H1 (cell line): Measurements from ENCODE around the gene ADSS1. TPM values are rescaled to one million over a fixed set of nuclear protein-coding genes. Genes with fewer than 3 reads are reported as not detected.
A peak's percentile ranks its signal among the peaks of the same experiment; 100 is the strongest.

Experiments
- CTCF ChIA-PET: fragments of 300-600 bp; sonication (Branson Sonifier 250); formaldehyde crosslinking; loops from one replicate; lab custom pipeline; 2021; ENCODE audit not compliant: partially characterized antibody; lab: Charles Lee
- POLR2A ChIA-PET: fragments of 300-600 bp; sonication (Branson Sonifier 250); formaldehyde crosslinking; loops from one replicate; lab custom pipeline; 2021; ENCODE audit warnings: inconsistent platforms; ENCODE audit not compliant: partially characterized antibody; lab: Charles Lee
- DNase-seq, 2 experiments: peaks; one replicate each; pipeline versions ENCODE4 v3.0.0 to v3.0.0-alpha.2; 2010 to 2022; ENCODE audit warnings: low spot score in 2 of 2, low read depth in 1 of 2, mixed read lengths in 1 of 2
- FAIRE-seq: peaks from 2 replicates; lab custom pipeline; 2011; peaks lifted over from hg19 to GRCh38; lab: Jason Lieb, UNC
- H2AFZ ChIP-seq: 2 replicates; pipeline ENCODE4 v1.8.1; 2012; ENCODE audit warnings: low read length, inconsistent platforms
- H2AK5ac ChIP-seq: 2 replicates; pipeline ENCODE4 v1.6.1; 2013; ENCODE audit warnings: low read depth, low read length
- H2BK120ac ChIP-seq: replicated peaks from 2 replicates; pipeline ENCODE3; 2013; ENCODE audit warnings: low read depth, low read length, inconsistent platforms
- H2BK12ac ChIP-seq: 2 replicates; pipeline ENCODE4 v1.6.1; 2013; ENCODE audit warnings: low read depth, low read length
- H2BK15ac ChIP-seq: 2 replicates; pipeline ENCODE4 v1.6.1; 2013; ENCODE audit warnings: low read length
- H2BK20ac ChIP-seq: 2 replicates; pipeline ENCODE4 v1.6.1; 2013; ENCODE audit warnings: low read length
- H2BK5ac ChIP-seq: 2 replicates; pipeline ENCODE4 v1.6.1; 2013; ENCODE audit warnings: low read depth, low read length
- H3K14ac ChIP-seq: 2 replicates; pipeline ENCODE4 v1.6.1; 2013; ENCODE audit warnings: inconsistent platforms; ENCODE audit not compliant: insufficient read length
- H3K18ac ChIP-seq: 2 replicates; pipeline ENCODE4 v1.6.1; 2013; ENCODE audit warnings: low read length; ENCODE audit errors: extremely low read depth
- H3K23ac ChIP-seq: 2 replicates; pipeline ENCODE4 v1.6.1; 2013; ENCODE audit warnings: inconsistent platforms; ENCODE audit not compliant: insufficient read length
- H3K23me2 ChIP-seq: 2 replicates; pipeline ENCODE4 v1.6.1; 2013; ENCODE audit warnings: low read depth, low read length
- H3K27ac ChIP-seq: 2 replicates; pipeline ENCODE4 v1.6.1; 2011; ENCODE audit warnings: low read depth, low read length, inconsistent platforms
- H3K27me3 ChIP-seq, 4 experiments: replicated peaks in 1 of 4; 1 replicate in 1 of 4; 2 replicates in 3 of 4; pipeline versions ENCODE4 v1.6.1 to v1.8.1; 2011 to 2013; ENCODE audit warnings: low read length in 3 of 4, mild to moderate bottlenecking in 3 of 4, inconsistent platforms in 2 of 4, mixed read lengths in 2 of 4, moderate library complexity in 1 of 4; ENCODE audit not compliant: control insufficient read depth in 3 of 4, insufficient read depth in 3 of 4; ENCODE audit errors: extremely low read depth in 1 of 4
- H3K36me3 ChIP-seq, 4 experiments: 2 replicates each; pipeline versions ENCODE4 v1.6.1 to v1.8.1; 2011 to 2013; ENCODE audit warnings: mild to moderate bottlenecking in 4 of 4, low read length in 3 of 4, moderate library complexity in 2 of 4, control low read depth in 1 of 4, inconsistent platforms in 1 of 4; ENCODE audit not compliant: insufficient read depth in 4 of 4, control insufficient read depth in 2 of 4
- H3K4ac ChIP-seq: replicated peaks from 2 replicates; pipeline ENCODE3; 2013; ENCODE audit warnings: low read length, low read depth, mixed read lengths, inconsistent platforms; ENCODE audit not compliant: insufficient read length
- H3K4me1 ChIP-seq, 4 experiments: replicated peaks in 1 of 4; 1 replicate in 1 of 4; 2 replicates in 3 of 4; pipeline versions ENCODE4 v1.6.1 to v1.8.1; 2011 to 2013; ENCODE audit warnings: low read length in 3 of 4, inconsistent platforms in 2 of 4, mixed read lengths in 1 of 4; ENCODE audit not compliant: insufficient read depth in 4 of 4, control insufficient read depth in 3 of 4
- H3K4me2 ChIP-seq, 2 experiments: 2 replicates each; pipeline versions ENCODE4 v1.6.1 to v1.8.1; 2011 to 2013; ENCODE audit warnings: low read depth in 2 of 2, low read length in 2 of 2, control low read depth in 1 of 2, inconsistent platforms in 1 of 2, mild to moderate bottlenecking in 1 of 2; ENCODE audit not compliant: insufficient read depth in 1 of 2
- H3K4me3 ChIP-seq, 4 experiments: fragments of 200-600, 300-600 bp in 1 of 4; sonication (generic), shearing (Covaris generic), sonication (Bioruptor Twin) in 1 of 4; 2 replicates each; pipeline versions ENCODE4 v1.5.1 to v1.8.1; 2011 to 2016; ENCODE audit warnings: low read length in 4 of 4, low read depth in 3 of 4, control low read depth in 2 of 4, inconsistent platforms in 2 of 4, mild to moderate bottlenecking in 2 of 4, mixed read lengths in 1 of 4, moderate library complexity in 1 of 4; ENCODE audit not compliant: insufficient read depth in 2 of 4; ENCODE audit errors: extremely low read depth in 1 of 4
- H3K56ac ChIP-seq: replicated peaks from 2 replicates; pipeline ENCODE3; 2013; ENCODE audit warnings: low read depth, mild to moderate bottlenecking, mixed read lengths, low read length, inconsistent platforms; ENCODE audit not compliant: insufficient read length
- H3K79me1 ChIP-seq: 2 replicates; pipeline ENCODE4 v1.6.1; 2013; ENCODE audit warnings: low read depth, low read length, control low read depth
- H3K79me2 ChIP-seq, 2 experiments: 2 replicates each; pipeline versions ENCODE4 v1.6.1 to v1.8.1; 2012 to 2013; ENCODE audit warnings: low read length in 2 of 2, mild to moderate bottlenecking in 2 of 2, inconsistent platforms in 1 of 2; ENCODE audit not compliant: insufficient read depth in 2 of 2, control insufficient read depth in 1 of 2
- H3K9ac ChIP-seq, 4 experiments: replicated peaks in 1 of 4; 1 replicate in 1 of 4; 2 replicates in 3 of 4; pipeline versions ENCODE4 v1.6.1 to v1.8.1; 2011 to 2013; ENCODE audit warnings: low read depth in 3 of 4, low read length in 3 of 4, control low read depth in 2 of 4, mild to moderate bottlenecking in 2 of 4, moderate library complexity in 2 of 4, inconsistent platforms in 1 of 4; ENCODE audit errors: extremely low read depth in 1 of 4
- H3K9me3 ChIP-seq, 2 experiments: 2 replicates each; pipeline versions ENCODE4 v1.6.1 to v1.8.1; 2012 to 2013; ENCODE audit warnings: mild to moderate bottlenecking in 2 of 2, moderate library complexity in 2 of 2, control low read depth in 1 of 2, inconsistent platforms in 1 of 2, low read depth in 1 of 2, low read length in 1 of 2, mixed read lengths in 1 of 2; ENCODE audit not compliant: insufficient read depth in 2 of 2
- H4K20me1 ChIP-seq, 2 experiments: replicated peaks in 1 of 2; 2 replicates each; pipeline versions ENCODE3 to v1.8.1; 2011 to 2013; ENCODE audit warnings: inconsistent platforms in 2 of 2, low read length in 2 of 2, mild to moderate bottlenecking in 1 of 2; ENCODE audit not compliant: insufficient read depth in 2 of 2, control insufficient read depth in 1 of 2
- H4K5ac ChIP-seq: 2 replicates; pipeline ENCODE4 v1.6.1; 2013; ENCODE audit warnings: low read length, low read depth, mixed read lengths, inconsistent platforms; ENCODE audit not compliant: insufficient read length
- H4K8ac ChIP-seq: 2 replicates; pipeline ENCODE4 v1.8.0; 2013; ENCODE audit warnings: mild to moderate bottlenecking, moderate library complexity, low read length, inconsistent platforms; ENCODE audit not compliant: insufficient read depth; ENCODE audit errors: extremely low read depth
- H4K91ac ChIP-seq: replicated peaks from 2 replicates; pipeline ENCODE3; 2013; ENCODE audit warnings: low read length, mixed read lengths, inconsistent platforms; ENCODE audit not compliant: insufficient read length
- EGR1 ChIP-seq: IDR thresholded peaks from 2 replicates; pipeline ENCODE4 v1.6.1; 2011; ENCODE audit warnings: low read depth, low read length, borderline replicate concordance
- GABPA ChIP-seq: IDR thresholded peaks from 2 replicates; pipeline ENCODE4 v1.6.1; 2011; ENCODE audit warnings: mild to moderate bottlenecking, low read length, moderate library complexity, borderline replicate concordance; ENCODE audit not compliant: insufficient read depth
- GTF2F1 ChIP-seq: IDR thresholded peaks from 2 replicates; pipeline ENCODE4 v1.6.1; 2012; ENCODE audit warnings: low read depth, low read length, improper control_type of control experiment, borderline replicate concordance
- JUND ChIP-seq: IDR thresholded peaks from 2 replicates; pipeline ENCODE4 v1.6.1; 2011; ENCODE audit warnings: mild to moderate bottlenecking, improper control_type of control experiment, low read length
- NANOG ChIP-seq: IDR thresholded peaks from 2 replicates; pipeline ENCODE4 v1.6.1; 2011; ENCODE audit warnings: low read length, low read depth, mild to moderate bottlenecking, inconsistent platforms; ENCODE audit not compliant: insufficient read depth, poor library complexity, severe bottlenecking
- RNF2 ChIP-seq: fragments of 200-900, 300-1000 bp; sonication (generic); IDR thresholded peaks from 2 replicates; pipeline ENCODE4 v1.7.1; 2016; ENCODE audit warnings: borderline replicate concordance, low read depth, mild to moderate bottlenecking, antibody characterized with exemption, low read length; ENCODE audit not compliant: poor library complexity, severe bottlenecking; ENCODE audit errors: missing control alignments
- SIN3A ChIP-seq, 2 experiments: IDR thresholded peaks in 1 of 2; conservative IDR thresholded peaks in 1 of 2; 2 replicates each; pipeline ENCODE4 v1.6.1; 2011 to 2012; ENCODE audit warnings: low read length in 2 of 2, improper control_type of control experiment in 1 of 2, low read depth in 1 of 2, mild to moderate bottlenecking in 1 of 2
- YY1 ChIP-seq: IDR thresholded peaks from 2 replicates; pipeline ENCODE4 v1.6.1; 2011; ENCODE audit warnings: low read depth, mild to moderate bottlenecking, low read length
- WGBS, 2 experiments: shearing (Covaris generic) in 1 of 2; methylation state at CpG; one replicate each; pipeline versions ENCODE4 v1.1.6 to v1.1.7; 2013 to 2015; ENCODE audit warnings: low lambda C conversion rate in 2 of 2, mixed read lengths in 2 of 2, inconsistent platforms in 1 of 2, low coverage in 1 of 2, missing lambda C conversion rate in 1 of 2; ENCODE audit not compliant: insufficient replicate concordance in 2 of 2, insufficient coverage in 1 of 2, insufficient read length in 1 of 2; ENCODE audit errors: extremely low coverage in 1 of 2, missing lambda C conversion rate in 1 of 2; 5-methylcytosine and 5-hydroxymethylcytosine counted together
- polyA plus RNA-seq, 7 experiments: library from polyadenylated mRNA; depleted of rRNA in 3 of 7; stranded (reverse) in 5 of 7; unstranded in 2 of 7; fragments of >200 nt in 5 of 7; fragments of 200-250 nt in 2 of 7; gene quantifications; 1 replicate in 5 of 7; 2 replicates in 1 of 7; 4 replicates in 1 of 7; pipeline versions ENCODE4 v1.2.1 to v1.2.3, GENCODE V29; 2011 to 2013; ENCODE audit warnings: missing spikeins in 2 of 7, mixed read lengths in 2 of 7
- total RNA-seq: library from RNA; stranded (reverse); fragmentation: NEBNext Ultra II Directional; extraction: Animal tissue kit (Norgen Biotek cat#: 25700); gene quantifications from 2 replicates; pipeline ENCODE4 v1.2.1, GENCODE V29; 2021
- TF ChIP-seq, protein P1 (sequence below): IDR thresholded peaks from 2 replicates; pipeline ENCODE4 v1.6.1; 2011; ENCODE audit warnings: low read depth, mild to moderate bottlenecking, low read length; ENCODE audit not compliant: insufficient read depth

ADSS1 gene
- total and polyA plus RNA-seq, 2 of the 8 experiments (the other 6 are each of a cell fraction or from before 2014, with no cell fraction given) = 7.1 to 7.9 TPM

DNA sequence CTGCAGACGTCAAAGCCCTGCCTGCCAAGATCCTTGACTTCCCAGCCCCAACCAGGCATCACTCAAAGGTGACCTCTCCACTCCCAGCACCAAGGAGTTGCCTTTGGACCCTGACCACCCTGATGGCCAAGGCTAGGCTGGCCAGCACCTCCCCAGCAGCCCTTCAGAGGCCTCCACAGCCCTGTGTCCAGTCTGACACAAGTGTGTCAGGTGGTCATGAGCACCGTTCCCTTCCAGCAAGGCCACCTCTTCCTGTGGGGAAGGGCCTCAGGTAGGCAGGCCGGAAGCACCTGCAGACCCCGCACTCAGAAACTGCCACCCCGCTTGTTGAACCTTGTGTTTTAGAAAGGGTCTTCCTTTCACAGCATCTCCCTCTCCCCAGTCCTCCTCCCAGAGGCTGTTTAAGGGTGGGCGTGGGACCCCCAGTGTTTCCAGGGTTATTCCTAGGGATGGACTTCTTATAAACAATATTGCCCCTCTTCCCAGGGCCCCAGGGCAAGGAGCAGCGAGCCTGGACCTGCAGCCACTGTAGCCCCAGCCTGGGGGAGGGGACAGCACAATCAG is 47.8 kb upstream of the ADSS1 start:
- Histone ChIP-seq H2BK12ac (peak overlapping the region; percentile 99; the same call in 1 of the 2 replicates), H4K8ac (no peak overlapping the region; the same call in 1 of the 2 replicates), H3K79me2 (no peaks in the 10 kb centered on the region), H3K9me3 (no peaks in the 10 kb centered on the region), H2AFZ (no peak overlapping the region), H3K27ac (no peak overlapping the region), H3K4me2 (peak overlapping the region; percentile 85 to 86), H3K18ac (peak overlapping the region; percentile 87), H3K56ac (no peak overlapping the region), H4K20me1 (peaks cover 0 to 4% of the 10 kb centered on the region in 2 experiments), H2BK5ac (peak overlapping the region; percentile 87; the same call in 1 of the 2 replicates), H3K4me1 (peaks cover 5 to 53% (median 30%) of the 10 kb centered on the region in 4 experiments), H4K5ac (peak overlapping the region; percentile 34), H2BK20ac (peak overlapping the region; percentile 72; the same call in 1 of the 2 replicates), H3K4ac (peak overlapping the region; percentile 79), H3K4me3 (peak overlapping the region in 1 of 4 experiments; percentile 60; a peak in 1 of 8 replicates), H3K23ac (no peak overlapping the region), H3K36me3 (no peaks in the 10 kb centered on the region), H3K23me2 (peaks cover 11% of the 10 kb centered on the region; the same call in 1 of the 2 replicates), H3K9ac (no peak overlapping the region; a peak in 1 of 7 replicates), H4K91ac (peak overlapping the region; percentile 90), H3K27me3 (peaks cover 0 to 7% (median 0%) of the 10 kb centered on the region in 4 experiments; a peak in 2 of 7 replicates), H2AK5ac (peak overlapping the region; percentile 82; the same call in 1 of the 2 replicates), H2BK15ac (peak overlapping the region; percentile 99), H2BK120ac (no peak overlapping the region), H3K79me1 (no peaks in the 10 kb centered on the region), H3K14ac (no peak overlapping the region)
- ChIA-PET POLR2A (interaction anchor here (0.6 to 9.8 kb wide), 9 partner anchors 9 to 410 kb away, joined by 3 to 94 read pairs (median 8); partner anchors contain the start of gene INF2), CTCF (interaction anchor here (1.7 to 7.2 kb wide), 4 partner anchors 10 to 144 kb away, joined by 4 to 70 read pairs (median 16); no protein-coding TSS in a partner anchor)
- 79% methylated on average over 7 of the region's 7 CpGs; no CpG with 5 or more reads in 1 of the 2 experiments for WGBS, 2 experiments
- no peak for FAIRE-seq
- DNase-seq = no peak
- TF ChIP-seq GTF2F1 (no peak), EGR1 (no peak), YY1 (no peak), NANOG (no peak), GABPA (no peak), JUND (no peak), RNF2 (no peak), SIN3A (conservative IDR thresholded peaks at IDR 0.05 in 1 of 2, IDR thresholded peaks at IDR 0.05 in 1 of 2; ENCODE audit: low read depth in 1 of 2, low read length in 2 of 2) (no peak)
- TF ChIP-seq, protein P1, sequence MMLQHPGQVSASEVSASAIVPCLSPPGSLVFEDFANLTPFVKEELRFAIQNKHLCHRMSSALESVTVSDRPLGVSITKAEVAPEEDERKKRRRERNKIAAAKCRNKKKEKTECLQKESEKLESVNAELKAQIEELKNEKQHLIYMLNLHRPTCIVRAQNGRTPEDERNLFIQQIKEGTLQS = no peak
